Sigmoid colon (tissue), 7 donors: ENCODE results near the gene C2CD3. TPM values are rescaled to one million over a fixed set of nuclear protein-coding genes. Genes with fewer than 3 reads are reported as not detected.

ENCODE experiments used
- DNase-seq: peaks from one replicate; pipeline ENCODE4 v3.0.0-alpha.2; 2019
- H3K27ac ChIP-seq, 4 donors: fragments of 200-600 bp; sonication (generic); one replicate each; pipeline ENCODE4 v1.5.1; 2016 to 2019; ENCODE audit warnings: mild to moderate bottlenecking in 1 of 4
- H3K27me3 ChIP-seq, 3 donors: fragments of 200-600 bp; sonication (generic); one replicate each; pipeline ENCODE4 v1.5.1; 2019; ENCODE audit warnings: mild to moderate bottlenecking in 1 of 3
- H3K36me3 ChIP-seq, 4 donors: fragments of 200-600 bp; sonication (generic); one replicate each; pipeline ENCODE4 v1.5.1; 2016 to 2019
- H3K4me1 ChIP-seq, 4 donors: fragments of 200-600 bp; sonication (generic); one replicate each; pipeline ENCODE4 v1.5.1; 2017 to 2019
- H3K4me3 ChIP-seq, 4 donors: fragments of 200-600 bp; sonication (generic); one replicate each; pipeline ENCODE4 v1.5.1; 2017 to 2019; ENCODE audit warnings: mild to moderate bottlenecking in 2 of 4, moderate library complexity in 1 of 4
- H3K9me3 ChIP-seq, 4 donors: fragments of 200-600 bp in 3 of 4; sonication (generic) in 3 of 4; one replicate each; pipeline versions ENCODE4 v1.5.1 to v1.6.1; 2013 to 2019
- EP300 ChIP-seq, 4 donors: sonication (generic); formaldehyde crosslinking; IDR thresholded peaks; one replicate each; pipeline ENCODE4 v1.6.1; 2017; ENCODE audit warnings: antibody characterized with exemption in 4 of 4
- POLR2A ChIP-seq, 2 donors: fragments of 450-650 bp; IDR thresholded peaks; one replicate each; pipeline ENCODE4 v1.6.1; 2016; ENCODE audit warnings: antibody characterized with exemption in 2 of 2, mild to moderate bottlenecking in 2 of 2, moderate library complexity in 2 of 2
- POLR2AphosphoS5 ChIP-seq, 4 donors: sonication (generic); formaldehyde crosslinking; IDR thresholded peaks; one replicate each; pipeline ENCODE4 v1.6.1; 2017; ENCODE audit warnings: antibody characterized with exemption in 4 of 4
- WGBS, 2 donors: extraction: QIAGEN DNeasy Blood & Tissue Kit; methylation state at CpG; one replicate each; pipeline ENCODE4 v1.1.7; 2013; 5-methylcytosine and 5-hydroxymethylcytosine counted together
- intact Hi-C: fragments of 100-400 bp; cut with DNase I; formaldehyde crosslinking; loops from one replicate; pipeline ENCODE4 v1.15.1; 2023
- polyA plus RNA-seq, 3 donors: library from polyadenylated mRNA; stranded (reverse); fragments of 200-250 nt; gene quantifications; one replicate each; pipeline ENCODE4 v1.2.3, GENCODE V29; 2013
- total RNA-seq, 4 donors: library from RNA; depleted of rRNA; stranded (reverse); fragments of >200 nt; gene quantifications; one replicate each; pipeline ENCODE4 v1.1.0, GENCODE V29; 2016
- TF ChIP-seq, protein P1 (sequence below), 4 experiments: fragments of 450-650 bp in 3 of 4; fragments of 200-600 bp in 1 of 4; IDR thresholded peaks; one replicate each; pipeline ENCODE4 v1.5.1; 2016 to 2019; ENCODE audit warnings: antibody characterized with exemption in 4 of 4, mild to moderate bottlenecking in 3 of 4, moderate library complexity in 2 of 4
- donor health status: healthy with polysubstance abuse.
- donor health status: Bipolar disorder and iron deficiency.
- donor health status: healthy.

Gene C2CD3
- total and polyA plus RNA-seq, 7 donors: 6.9 to 29.1 (median 17.2) TPM

- H3K4me3 ChIP-seq: no peak overlapping the region
Measured at GRCh38 chr11:74157169-74157568, 13.6 kb downstream of the C2CD3 start.

GRCh38 chr11:74154620-74155281 is 16.1 kb downstream of the C2CD3 start:
- H3K27ac ChIP-seq: no peak overlapping the region
- no peaks in the 10 kb centered on the region for H3K27me3 ChIP-seq
- 91% methylated on average over 1 of the region's 1 CpG for WGBS, 2 donors
- H3K9me3 ChIP-seq: no peaks in the 10 kb centered on the region
- H3K36me3 ChIP-seq: peaks cover 0 to 10% (median 0%) of the 10 kb centered on the region in 4 donors
- DNase-seq: no peak
- H3K4me1 ChIP-seq: peaks cover 0 to 5% (median 0%) of the 10 kb centered on the region in 4 donors
- H3K4me3 ChIP-seq: no peak overlapping the region
- intact Hi-C loops: no loop called here
- TF ChIP-seq POLR2A (IDR thresholded peaks at IDR 0.05) (no peak), EP300 (IDR thresholded peaks at IDR 0.05) (no peak)
- TF ChIP-seq, protein P1, sequence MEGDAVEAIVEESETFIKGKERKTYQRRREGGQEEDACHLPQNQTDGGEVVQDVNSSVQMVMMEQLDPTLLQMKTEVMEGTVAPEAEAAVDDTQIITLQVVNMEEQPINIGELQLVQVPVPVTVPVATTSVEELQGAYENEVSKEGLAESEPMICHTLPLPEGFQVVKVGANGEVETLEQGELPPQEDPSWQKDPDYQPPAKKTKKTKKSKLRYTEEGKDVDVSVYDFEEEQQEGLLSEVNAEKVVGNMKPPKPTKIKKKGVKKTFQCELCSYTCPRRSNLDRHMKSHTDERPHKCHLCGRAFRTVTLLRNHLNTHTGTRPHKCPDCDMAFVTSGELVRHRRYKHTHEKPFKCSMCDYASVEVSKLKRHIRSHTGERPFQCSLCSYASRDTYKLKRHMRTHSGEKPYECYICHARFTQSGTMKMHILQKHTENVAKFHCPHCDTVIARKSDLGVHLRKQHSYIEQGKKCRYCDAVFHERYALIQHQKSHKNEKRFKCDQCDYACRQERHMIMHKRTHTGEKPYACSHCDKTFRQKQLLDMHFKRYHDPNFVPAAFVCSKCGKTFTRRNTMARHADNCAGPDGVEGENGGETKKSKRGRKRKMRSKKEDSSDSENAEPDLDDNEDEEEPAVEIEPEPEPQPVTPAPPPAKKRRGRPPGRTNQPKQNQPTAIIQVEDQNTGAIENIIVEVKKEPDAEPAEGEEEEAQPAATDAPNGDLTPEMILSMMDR (IDR thresholded peaks at IDR 0.05): no peak

More at GRCh38 chr11:74157169-74157568, 13.6 kb downstream of the C2CD3 start:
- no peaks in the 10 kb centered on the region for H3K9me3 ChIP-seq
- no peak overlapping the region for H3K27ac ChIP-seq
- intact Hi-C loops: no loop called here
- TF ChIP-seq EP300 (IDR thresholded peaks at IDR 0.05) (no peak), POLR2A (IDR thresholded peaks at IDR 0.05) (no peak)
- DNase-seq: no peak
- peaks cover 0 to 10% (median 0%) of the 10 kb centered on the region in 4 donors for H3K36me3 ChIP-seq
- no peaks in the 10 kb centered on the region for H3K27me3 ChIP-seq
- peaks cover 0 to 5% (median 0%) of the 10 kb centered on the region in 4 donors for H3K4me1 ChIP-seq
- 71 to 92% methylated on average over 1 of the region's 1 CpG for WGBS, 2 donors

DNA sequence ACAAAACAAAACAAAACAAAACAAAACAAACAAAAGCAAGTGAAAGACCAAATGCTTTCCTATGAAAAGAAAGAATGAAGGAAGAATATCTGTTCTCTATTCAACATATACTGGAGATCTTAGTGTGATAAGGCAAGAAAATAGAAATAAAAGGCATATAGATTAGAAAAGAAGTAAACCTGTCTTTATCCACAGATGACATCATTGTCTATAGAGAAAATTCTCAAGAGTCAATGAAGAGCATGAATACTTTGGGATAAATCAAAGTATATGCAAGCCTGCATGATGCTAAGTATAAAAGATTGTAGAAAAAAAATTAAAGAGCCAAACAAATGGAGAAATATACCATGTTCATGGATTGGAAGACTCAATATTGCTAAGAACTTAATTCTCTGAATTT is 17.6 kb downstream of the C2CD3 start:
- Histone ChIP-seq H3K9me3 (no peaks in the 10 kb centered on the region), H3K4me1 (peaks cover 0 to 5% (median 0%) of the 10 kb centered on the region in 4 donors), H3K27me3 (no peaks in the 10 kb centered on the region), H3K36me3 (peaks cover 0 to 4% (median 0%) of the 10 kb centered on the region in 4 donors), H3K4me3 (no peak overlapping the region), H3K27ac (no peak overlapping the region)
- TF ChIP-seq POLR2AphosphoS5 (IDR thresholded peaks at IDR 0.05) (no peak), EP300 (IDR thresholded peaks at IDR 0.05) (no peak), POLR2A (IDR thresholded peaks at IDR 0.05) (no peak)
- TF ChIP-seq, protein P1 (IDR thresholded peaks at IDR 0.05): no peak
- no peak for DNase-seq
- intact Hi-C loops: no loop called here

DNA sequence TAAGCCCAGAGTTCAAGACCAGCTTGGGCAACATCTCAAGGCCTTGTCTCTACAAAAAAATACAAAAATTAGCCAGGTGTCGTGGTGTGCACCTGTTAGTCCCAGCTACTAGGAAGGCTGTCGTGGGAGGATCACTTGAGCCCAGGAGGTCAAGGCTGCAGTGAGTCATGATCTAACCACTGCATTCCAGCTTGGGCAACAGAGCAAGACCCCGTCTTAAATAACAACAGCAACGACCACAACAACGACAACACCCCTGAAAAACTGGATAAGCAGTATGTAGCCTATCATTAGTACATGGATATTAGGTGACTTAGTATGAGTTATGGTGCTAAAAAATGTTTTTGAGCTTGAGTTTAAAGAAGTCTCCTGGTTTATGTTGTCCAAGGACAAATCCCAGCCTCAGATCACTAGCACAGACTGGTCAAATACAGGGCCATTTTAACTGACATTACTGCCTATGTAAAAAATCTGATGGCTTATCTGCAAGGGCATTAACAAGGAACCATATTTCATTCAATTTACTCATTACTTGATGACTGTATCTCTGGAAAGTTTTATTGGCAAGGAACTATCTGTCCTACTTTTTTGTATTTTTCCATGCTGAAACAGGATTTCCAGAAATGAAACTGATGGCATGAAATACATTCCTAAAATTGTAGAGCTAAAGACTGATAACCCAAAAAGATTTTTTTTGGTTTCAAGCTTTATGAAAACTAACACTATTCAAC is 23.4 kb downstream of the C2CD3 start:
- no peak for TF ChIP-seq POLR2A (IDR thresholded peaks at IDR 0.05)
- TF ChIP-seq POLR2AphosphoS5 (IDR thresholded peaks at IDR 0.05): no peak
- TF ChIP-seq, protein P1 (IDR thresholded peaks at IDR 0.05): no peak
- TF ChIP-seq EP300 (IDR thresholded peaks at IDR 0.05): no peak
- Histone ChIP-seq H3K27me3 (no peaks in the 10 kb centered on the region), H3K36me3 (no peaks in the 10 kb centered on the region), H3K27ac (no peak overlapping the region), H3K9me3 (no peaks in the 10 kb centered on the region), H3K4me3 (no peak overlapping the region), H3K4me1 (no peaks in the 10 kb centered on the region)
- no peak for DNase-seq
- 95 to 96% methylated on average over 5 of the region's 5 CpGs for WGBS, 2 donors
- intact Hi-C loops: no loop called here

DNA sequence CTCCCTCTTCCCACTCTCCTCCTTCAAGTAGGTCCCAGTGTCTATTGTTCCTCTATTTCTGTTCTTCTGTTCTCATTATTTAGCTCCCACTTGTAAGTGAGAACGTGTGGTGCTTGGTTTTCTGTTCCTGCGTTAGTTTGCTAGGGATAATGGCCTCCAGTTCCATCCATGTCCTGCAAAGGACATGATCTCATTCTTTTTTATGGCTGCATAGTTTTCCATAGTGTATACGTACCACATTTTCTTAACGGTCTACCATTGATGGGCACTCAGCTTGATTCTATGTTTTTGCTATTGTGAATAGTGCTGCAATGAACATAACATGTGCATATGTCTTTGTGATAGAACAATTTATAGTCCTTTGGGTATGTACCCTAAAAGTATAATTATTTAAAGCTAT is 26.2 kb downstream of the C2CD3 start:
- no peak overlapping the region for H3K27ac ChIP-seq

More for the DNA sequence above, 26.2 kb downstream of the C2CD3 start:
- WGBS, 2 donors: 97 to 98% methylated on average over 4 of the region's 4 CpGs
- H3K27me3 ChIP-seq: no peaks in the 10 kb centered on the region
- no peak for DNase-seq
- no peaks in the 10 kb centered on the region for H3K36me3 ChIP-seq
- no peaks in the 10 kb centered on the region for H3K9me3 ChIP-seq
- intact Hi-C loops: no loop called here
- H3K4me1 ChIP-seq: peaks cover 0 to 21% (median 15%) of the 10 kb centered on the region in 4 donors
- H3K4me3 ChIP-seq: no peak overlapping the region
- no peak for TF ChIP-seq EP300 (IDR thresholded peaks at IDR 0.05)
- no peak for TF ChIP-seq POLR2A (IDR thresholded peaks at IDR 0.05)
- no peak for TF ChIP-seq POLR2AphosphoS5 (IDR thresholded peaks at IDR 0.05)
- TF ChIP-seq, protein P1 (IDR thresholded peaks at IDR 0.05): no peak
